SJCRH30 (cell line): ENCODE measurements around the gene CDH4. TPM values are rescaled to one million over a fixed set of nuclear protein-coding genes. Genes with fewer than 3 reads are reported as not detected.

ENCODE experiments used
- DNase-seq, 2 experiments: peaks; one replicate each; pipeline ENCODE4 v3.0.0-alpha.2; 2015 to 2020
- H3K27ac ChIP-seq: fragments of 250-450 bp; sonication (Bioruptor Pico); 2 replicates; pipeline ENCODE4 v1.5.1; 2020; ENCODE audit warnings: mild to moderate bottlenecking, moderate library complexity
- H3K27me3 ChIP-seq: fragments of 250-450 bp; sonication (Bioruptor Pico); 2 replicates; pipeline ENCODE4 v1.5.1; 2020; ENCODE audit warnings: mild to moderate bottlenecking, moderate library complexity
- H3K36me3 ChIP-seq: fragments of 250-450 bp; sonication (Bioruptor Pico); 2 replicates; pipeline ENCODE4 v1.5.1; 2020; ENCODE audit warnings: mild to moderate bottlenecking, moderate library complexity
- H3K4me1 ChIP-seq: fragments of 250-450 bp; sonication (Bioruptor Pico); 2 replicates; pipeline ENCODE4 v1.5.1; 2020; ENCODE audit warnings: mild to moderate bottlenecking, moderate library complexity
- H3K4me3 ChIP-seq: fragments of 250-450 bp; sonication (Bioruptor Pico); 2 replicates; pipeline ENCODE4 v1.5.1; 2020; ENCODE audit warnings: mild to moderate bottlenecking, moderate library complexity
- H3K9me3 ChIP-seq: fragments of 250-450 bp; sonication (Bioruptor Pico); replicated peaks from 2 replicates; pipeline ENCODE4 v1.5.1; 2020; ENCODE audit warnings: mild to moderate bottlenecking, moderate library complexity
- total RNA-seq: library from RNA; depleted of rRNA; stranded (reverse); fragments of >200 nt; shearing (Covaris generic); gene quantifications from 2 replicates; pipeline ENCODE4 v1.2.3, GENCODE V29; 2014

CDH4 gene
- total RNA-seq, 1 experiment from 2014 or later: 0.06 TPM

- H3K4me3 ChIP-seq: no peak overlapping the region
- no peaks in the 10 kb centered on the region for H3K9me3 ChIP-seq
- H3K4me1 ChIP-seq: no peaks in the 10 kb centered on the region
- peak in 1 of 2 experiments; percentile 12 for DNase-seq
- H3K36me3 ChIP-seq: no peaks in the 10 kb centered on the region
- peaks cover 6% of the 10 kb centered on the region for H3K27me3 ChIP-seq
- no peak overlapping the region for H3K27ac ChIP-seq
Observed at GRCh38 chr20:61331543-61331942, 79.5 kb downstream of the CDH4 start.

GRCh38 chr20:61332016-61332975 lies 80.2 kb downstream of the CDH4 start:
- H3K27ac ChIP-seq: no peak overlapping the region
- H3K36me3 ChIP-seq: no peaks in the 10 kb centered on the region
- no peaks in the 10 kb centered on the region for H3K9me3 ChIP-seq
- peaks cover 6% of the 10 kb centered on the region for H3K27me3 ChIP-seq
- H3K4me3 ChIP-seq: no peak overlapping the region
- no peaks in the 10 kb centered on the region for H3K4me1 ChIP-seq
- no peak for DNase-seq

- Histone ChIP-seq H3K9me3 (no peaks in the 10 kb centered on the region), H3K36me3 (no peaks in the 10 kb centered on the region), H3K27ac (no peak overlapping the region), H3K4me1 (no peaks in the 10 kb centered on the region), H3K4me3 (no peak overlapping the region), H3K27me3 (peaks cover 6% of the 10 kb centered on the region)
- DNase-seq: no peak
Observed at GRCh38 chr20:61333484-61334108, 81.5 kb downstream of the CDH4 start.

- H3K4me1 ChIP-seq: no peaks in the 10 kb centered on the region
- H3K27ac ChIP-seq: no peak overlapping the region
- no peak for DNase-seq
- no peaks in the 10 kb centered on the region for H3K9me3 ChIP-seq
- no peak overlapping the region for H3K4me3 ChIP-seq
- H3K36me3 ChIP-seq: no peaks in the 10 kb centered on the region
- H3K27me3 ChIP-seq: peaks cover 16% of the 10 kb centered on the region
Observed at GRCh38 chr20:61340157-61340556, 88.1 kb downstream of the CDH4 start.

- peaks cover 27% of the 10 kb centered on the region for H3K27me3 ChIP-seq
- DNase-seq: no peak
- no peaks in the 10 kb centered on the region for H3K36me3 ChIP-seq
Observed at GRCh38 chr20:61341605-61342004, 89.5 kb downstream of the CDH4 start.

GRCh38 chr20:61343934-61344333 lies 91.9 kb downstream of the CDH4 start:
- DNase-seq: no peak

More at GRCh38 chr20:61341605-61342004, 89.5 kb downstream of the CDH4 start:
- no peaks in the 10 kb centered on the region for H3K4me1 ChIP-seq
- H3K9me3 ChIP-seq: no peaks in the 10 kb centered on the region
- no peak overlapping the region for H3K4me3 ChIP-seq
- no peak overlapping the region for H3K27ac ChIP-seq

GRCh38 chr20:61345656-61346055 lies 93.6 kb downstream of the CDH4 start:
- Histone ChIP-seq H3K36me3 (no peaks in the 10 kb centered on the region), H3K27ac (no peak overlapping the region), H3K27me3 (peaks cover 39% of the 10 kb centered on the region), H3K4me1 (no peaks in the 10 kb centered on the region), H3K4me3 (no peak overlapping the region), H3K9me3 (no peaks in the 10 kb centered on the region)
- no peak for DNase-seq

More at GRCh38 chr20:61343934-61344333, 91.9 kb downstream of the CDH4 start:
- Histone ChIP-seq H3K4me1 (no peaks in the 10 kb centered on the region), H3K9me3 (no peaks in the 10 kb centered on the region), H3K36me3 (no peaks in the 10 kb centered on the region), H3K27ac (no peak overlapping the region), H3K27me3 (peaks cover 36% of the 10 kb centered on the region), H3K4me3 (no peak overlapping the region)

GRCh38 chr20:61346996-61347395 lies 94.9 kb downstream of the CDH4 start:
- peaks cover 39% of the 10 kb centered on the region for H3K27me3 ChIP-seq
- H3K4me1 ChIP-seq: no peaks in the 10 kb centered on the region
- no peak for DNase-seq
- H3K27ac ChIP-seq: no peak overlapping the region
- no peak overlapping the region for H3K4me3 ChIP-seq
- no peaks in the 10 kb centered on the region for H3K9me3 ChIP-seq
- no peaks in the 10 kb centered on the region for H3K36me3 ChIP-seq

- Histone ChIP-seq H3K9me3 (no peaks in the 10 kb centered on the region), H3K36me3 (no peaks in the 10 kb centered on the region), H3K27me3 (peaks cover 35% of the 10 kb centered on the region), H3K27ac (no peak overlapping the region), H3K4me3 (no peak overlapping the region), H3K4me1 (no peaks in the 10 kb centered on the region)
- no peak for DNase-seq
Observed at GRCh38 chr20:61347443-61347842, 95.4 kb downstream of the CDH4 start.

- Histone ChIP-seq H3K4me1 (no peaks in the 10 kb centered on the region), H3K36me3 (no peaks in the 10 kb centered on the region), H3K27me3 (peaks cover 32% of the 10 kb centered on the region), H3K4me3 (no peak overlapping the region), H3K27ac (no peak overlapping the region), H3K9me3 (no peaks in the 10 kb centered on the region)
- no peak for DNase-seq
Observed at GRCh38 chr20:61349447-61350165, 97.5 kb downstream of the CDH4 start.

- Histone ChIP-seq H3K36me3 (no peaks in the 10 kb centered on the region), H3K4me3 (no peak overlapping the region), H3K27ac (no peak overlapping the region), H3K9me3 (no peaks in the 10 kb centered on the region), H3K4me1 (no peaks in the 10 kb centered on the region), H3K27me3 (peaks cover 25% of the 10 kb centered on the region)
- no peak for DNase-seq
Observed at GRCh38 chr20:61350500-61351250, 98.6 kb downstream of the CDH4 start.

- DNase-seq: no peak
- Histone ChIP-seq H3K4me3 (no peak overlapping the region), H3K27ac (no peak overlapping the region), H3K36me3 (no peaks in the 10 kb centered on the region), H3K4me1 (no peaks in the 10 kb centered on the region), H3K27me3 (peaks cover 25% of the 10 kb centered on the region), H3K9me3 (no peaks in the 10 kb centered on the region)
Observed at GRCh38 chr20:61352346-61353260, 100.5 kb downstream of the CDH4 start.

- no peak overlapping the region for H3K4me3 ChIP-seq
- H3K36me3 ChIP-seq: no peaks in the 10 kb centered on the region
- no peak overlapping the region for H3K27ac ChIP-seq
- no peak for DNase-seq
- peaks cover 34% of the 10 kb centered on the region for H3K27me3 ChIP-seq
- no peaks in the 10 kb centered on the region for H3K4me1 ChIP-seq
- no peaks in the 10 kb centered on the region for H3K9me3 ChIP-seq
Observed at GRCh38 chr20:61353261-61354000, 101.4 kb downstream of the CDH4 start.
